BLaER1 treated with 17β-estradiol and CSF1 and Interleukin-3, amounts not matched to agents 10 nM and 100 nM (cell line): ENCODE data around the gene EFCAB14.
A peak's percentile ranks its signal among the peaks of the same experiment; 100 is the strongest.

Experiments
- H3K27ac ChIP-seq, 11 experiments: shearing (Covaris generic); formaldehyde crosslinking; 2 replicates each; pipeline ENCODE4 v1.8.1; 2022
- H3K27me3 ChIP-seq, 11 experiments: shearing (Covaris generic); formaldehyde crosslinking; 2 replicates each; pipeline ENCODE4 v1.8.1; 2022
- H3K36me3 ChIP-seq, 11 experiments: shearing (Covaris generic); formaldehyde crosslinking; 2 replicates each; pipeline ENCODE4 v1.8.1; 2022
- H3K4me1 ChIP-seq, 10 experiments: shearing (Covaris generic); formaldehyde crosslinking; 2 replicates each; pipeline ENCODE4 v1.8.1; 2022
- H3K4me2 ChIP-seq, 11 experiments: shearing (Covaris generic); formaldehyde crosslinking; 2 replicates each; pipeline ENCODE4 v1.8.1; 2022
- H3K4me3 ChIP-seq, 10 experiments: shearing (Covaris generic); formaldehyde crosslinking; 2 replicates each; pipeline ENCODE4 v1.8.1; 2022
- H3K9ac ChIP-seq, 11 experiments: shearing (Covaris generic); formaldehyde crosslinking; 2 replicates each; pipeline ENCODE4 v1.8.1; 2022
- H3K9me3 ChIP-seq, 11 experiments: shearing (Covaris generic); formaldehyde crosslinking; replicated peaks in 1 of 11; 2 replicates each; pipeline ENCODE4 v1.8.1; 2022
- H4K20me1 ChIP-seq, 11 experiments: shearing (Covaris generic); formaldehyde crosslinking; 2 replicates each; pipeline ENCODE4 v1.8.1; 2022
- Cebpa-rat ChIP-seq, 11 experiments: shearing (Covaris generic); IDR thresholded peaks; 2 replicates each; pipeline ENCODE4 v1.8.1; 2022

The EFCAB14 gene, protein sequence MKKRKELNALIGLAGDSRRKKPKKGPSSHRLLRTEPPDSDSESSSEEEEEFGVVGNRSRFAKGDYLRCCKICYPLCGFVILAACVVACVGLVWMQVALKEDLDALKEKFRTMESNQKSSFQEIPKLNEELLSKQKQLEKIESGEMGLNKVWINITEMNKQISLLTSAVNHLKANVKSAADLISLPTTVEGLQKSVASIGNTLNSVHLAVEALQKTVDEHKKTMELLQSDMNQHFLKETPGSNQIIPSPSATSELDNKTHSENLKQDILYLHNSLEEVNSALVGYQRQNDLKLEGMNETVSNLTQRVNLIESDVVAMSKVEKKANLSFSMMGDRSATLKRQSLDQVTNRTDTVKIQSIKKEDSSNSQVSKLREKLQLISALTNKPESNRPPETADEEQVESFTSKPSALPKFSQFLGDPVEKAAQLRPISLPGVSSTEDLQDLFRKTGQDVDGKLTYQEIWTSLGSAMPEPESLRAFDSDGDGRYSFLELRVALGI

DNA sequence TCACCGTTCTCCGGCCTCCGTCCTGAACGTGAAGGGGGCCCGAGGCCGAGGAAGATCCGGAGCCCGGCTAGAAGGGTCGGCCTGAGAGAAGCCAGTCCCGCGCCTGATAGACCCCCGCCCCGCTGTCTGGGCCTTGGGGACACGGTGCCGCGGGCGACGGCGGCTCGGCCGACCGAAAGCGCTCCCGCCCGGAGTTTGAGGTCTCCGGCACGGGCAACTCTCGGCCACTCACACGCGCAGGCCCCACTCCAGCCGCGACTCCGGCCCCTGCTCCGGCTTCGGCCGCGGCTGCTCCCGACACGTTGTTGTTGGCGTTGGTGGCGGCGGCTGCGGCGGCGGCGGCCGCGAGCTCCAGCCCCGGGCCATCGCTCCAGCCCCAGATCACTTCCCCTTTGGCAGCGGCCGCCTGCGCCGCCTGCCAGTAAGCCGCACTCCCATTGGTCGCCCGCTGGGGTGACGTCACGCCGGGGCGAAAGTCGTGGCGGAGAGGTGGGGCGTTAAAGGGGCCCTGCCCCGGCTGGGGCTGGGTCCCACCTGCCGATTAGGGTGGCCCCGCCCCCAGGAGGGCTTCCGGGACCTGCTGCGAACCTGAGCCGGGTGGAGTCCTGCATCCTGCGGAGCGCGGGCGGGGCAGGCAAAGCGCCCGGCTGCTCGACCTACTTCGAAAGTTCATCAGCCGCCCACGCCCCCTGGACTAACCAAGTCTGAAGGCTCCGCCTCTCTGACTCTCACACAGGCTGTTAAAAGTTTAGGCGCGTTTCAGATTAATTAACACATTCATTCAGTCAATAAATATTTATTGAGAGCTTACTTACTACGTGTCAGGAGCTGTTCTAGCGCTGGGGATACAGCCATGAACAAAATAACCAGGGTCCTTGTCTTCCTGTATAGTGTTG is at the start of gene EFCAB14:
Gene EFCAB14 (minus strand): TSS at position 388 of the 896 bp plus-strand sequence. CDS start 1,027 bp downstream, outside the sequence.
- no peaks in the 10 kb centered on the region for H3K27me3 ChIP-seq
- H3K4me1 ChIP-seq, result peaks cover 28 to 44% (median 29%) of the 10 kb centered on the region in 10 experiments
- peak within 1 kb of the TSS; percentile 83 to 97 (median 95) for H3K27ac ChIP-seq
- peaks cover 23 to 34% (median 27%) of the 10 kb centered on the region in 11 experiments for H3K36me3 ChIP-seq
- H3K9me3 ChIP-seq, result no peaks in the 10 kb centered on the region
- TF ChIP-seq Cebpa-rat (IDR thresholded peaks at IDR 0.05), result no peak
- H3K4me2 ChIP-seq, result peak within 1 kb of the TSS; percentile 96 to 100 (median 98)
- H4K20me1 ChIP-seq, result peaks cover 23 to 46% (median 37%) of the 10 kb centered on the region in 11 experiments; a peak in 20 of 22 replicates
- peak within 1 kb of the TSS; percentile 83 to 98 (median 98) for H3K9ac ChIP-seq
- H3K4me3 ChIP-seq, result peak within 1 kb of the TSS; percentile 73 to 99 (median 94)

DNA sequence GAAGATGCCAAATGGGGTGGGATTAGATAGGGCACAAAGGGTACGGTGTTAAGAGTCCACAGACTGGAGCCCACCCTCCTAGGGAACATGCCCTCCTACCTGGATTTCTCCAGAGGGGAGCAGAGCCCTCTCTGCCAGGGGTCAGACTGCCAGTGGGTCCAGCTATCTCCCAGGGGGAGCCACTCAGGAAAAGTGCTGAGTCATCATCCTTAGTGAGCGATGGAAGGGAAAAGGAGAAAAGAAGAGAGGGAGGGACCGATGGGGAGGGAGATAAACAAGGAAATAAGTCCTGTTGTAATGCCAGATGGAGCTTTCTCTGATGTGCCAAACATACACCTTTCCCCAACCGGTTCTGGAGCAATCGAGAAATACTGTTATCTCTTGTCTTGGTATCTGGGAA is 49.5 kb upstream of the EFCAB14 start:
- H3K9me3 ChIP-seq, result peaks cover 42 to 54% (median 50%) of the 10 kb centered on the region in 11 experiments
- H3K9ac ChIP-seq, result no peak overlapping the region
- H4K20me1 ChIP-seq, result no peaks in the 10 kb centered on the region
- H3K4me2 ChIP-seq, result no peak overlapping the region
- peaks cover 0 to 10% (median 0%) of the 10 kb centered on the region in 10 experiments; a peak in 3 of 20 replicates for H3K4me1 ChIP-seq
- no peak overlapping the region for H3K4me3 ChIP-seq
- no peak overlapping the region for H3K27ac ChIP-seq
- no peaks in the 10 kb centered on the region for H3K27me3 ChIP-seq
- no peaks in the 10 kb centered on the region for H3K36me3 ChIP-seq
- TF ChIP-seq Cebpa-rat (IDR thresholded peaks at IDR 0.05), result no peak

DNA sequence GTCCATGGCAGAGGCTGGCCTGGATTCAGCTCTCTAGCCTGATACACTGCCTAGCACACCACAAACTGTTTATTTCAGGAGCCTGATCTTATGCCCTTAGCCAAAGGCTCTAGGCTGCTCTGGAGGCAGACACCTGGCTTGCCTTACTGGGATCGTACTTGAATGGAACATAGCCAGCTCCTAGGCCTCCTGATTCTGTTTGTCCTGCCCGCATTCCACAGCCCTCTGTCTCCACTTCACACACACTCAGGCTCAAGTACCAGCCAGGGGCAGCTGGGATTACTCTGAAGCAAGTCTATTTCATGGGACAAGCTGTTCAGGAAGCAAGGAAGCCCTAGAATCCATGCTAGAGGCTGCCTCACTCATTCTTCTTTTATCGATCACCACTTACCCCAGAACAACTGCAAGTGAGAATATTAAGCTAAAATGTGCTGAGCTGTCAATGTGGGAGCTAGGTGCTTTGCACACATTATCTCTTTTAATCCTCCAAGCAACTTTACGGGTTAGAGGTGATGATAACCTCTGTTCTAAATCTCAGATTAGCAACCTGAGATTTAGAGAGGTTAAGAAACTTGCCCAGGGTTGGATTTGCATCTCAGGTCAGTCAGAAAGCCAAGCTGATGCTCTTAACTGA is 48.9 kb upstream of the EFCAB14 start:
- no peak overlapping the region for H3K4me2 ChIP-seq
- H3K4me3 ChIP-seq, result no peak overlapping the region
- H3K27me3 ChIP-seq, result no peaks in the 10 kb centered on the region
- no peaks in the 10 kb centered on the region for H4K20me1 ChIP-seq
- H3K9me3 ChIP-seq, result peaks cover 37 to 51% (median 45%) of the 10 kb centered on the region in 11 experiments
- no peak overlapping the region for H3K9ac ChIP-seq
- H3K27ac ChIP-seq, result no peak overlapping the region
- H3K36me3 ChIP-seq, result no peaks in the 10 kb centered on the region
- TF ChIP-seq Cebpa-rat (IDR thresholded peaks at IDR 0.05), result no peak
- peaks cover 0 to 8% (median 0%) of the 10 kb centered on the region in 10 experiments; a peak in 3 of 20 replicates for H3K4me1 ChIP-seq

DNA sequence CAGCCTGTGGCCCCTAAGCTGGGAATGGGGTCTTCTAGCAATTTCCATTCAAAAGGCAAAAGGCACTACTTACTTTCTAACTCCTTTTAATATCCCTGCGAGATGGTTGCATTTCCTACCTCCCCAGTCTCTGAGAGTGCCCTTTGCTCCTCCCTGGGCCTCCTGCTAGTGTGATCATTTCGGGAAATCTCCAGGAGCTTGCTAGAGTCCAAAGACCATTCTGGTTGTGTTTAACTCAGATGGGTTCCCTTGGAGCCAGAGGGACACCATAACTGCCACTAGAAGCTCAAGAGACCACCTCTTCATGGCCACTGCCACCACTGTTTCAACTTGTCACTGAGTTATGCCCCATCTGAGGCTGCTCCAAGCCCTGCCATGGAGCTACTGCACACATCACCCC is 45.5 kb upstream of the EFCAB14 start:
- H3K4me3 ChIP-seq, result no peak overlapping the region

DNA sequence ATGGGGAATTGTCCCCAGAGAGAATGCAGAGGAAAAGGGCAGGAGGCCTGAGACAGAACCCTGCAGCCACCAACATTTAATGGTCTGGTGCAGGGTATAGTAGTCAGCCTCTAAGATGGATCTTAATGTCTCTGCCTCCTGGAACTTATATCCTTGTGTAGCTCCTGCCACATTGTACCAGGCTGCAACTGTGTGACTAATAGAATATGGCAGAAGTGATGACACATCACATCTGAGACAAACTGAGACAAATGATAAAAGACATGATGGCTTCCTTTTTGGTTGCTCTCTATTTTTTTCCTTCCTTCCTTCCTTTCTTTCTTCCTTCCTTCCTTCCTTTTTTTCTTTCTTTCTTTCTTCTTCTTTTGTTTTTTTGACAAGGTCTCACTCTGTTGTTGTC is 42.8 kb upstream of the EFCAB14 start:
- TF ChIP-seq Cebpa-rat (IDR thresholded peaks at IDR 0.05), result no peak
- Histone ChIP-seq H3K9ac (no peak overlapping the region), H4K20me1 (no peaks in the 10 kb centered on the region), H3K4me1 (peaks cover 0 to 13% (median 4%) of the 10 kb centered on the region in 10 experiments; a peak in 7 of 20 replicates), H3K4me2 (peak overlapping the region in 7 of 11 experiments; percentile 4 to 35 (median 19); a peak in 7 of 22 replicates), H3K36me3 (no peaks in the 10 kb centered on the region), H3K4me3 (no peak overlapping the region), H3K27me3 (no peaks in the 10 kb centered on the region), H3K9me3 (peaks cover 0 to 12% (median 6%) of the 10 kb centered on the region in 11 experiments; a peak in 8 of 22 replicates), H3K27ac (no peak overlapping the region)

More for the DNA sequence above, 45.5 kb upstream of the EFCAB14 start:
- no peak overlapping the region for H3K9ac ChIP-seq
- H3K4me2 ChIP-seq, result no peak overlapping the region
- H3K27me3 ChIP-seq, result no peaks in the 10 kb centered on the region
- TF ChIP-seq Cebpa-rat (IDR thresholded peaks at IDR 0.05), result no peak
- H3K36me3 ChIP-seq, result no peaks in the 10 kb centered on the region
- H4K20me1 ChIP-seq, result no peaks in the 10 kb centered on the region
- peaks cover 0 to 13% (median 4%) of the 10 kb centered on the region in 10 experiments; a peak in 7 of 20 replicates for H3K4me1 ChIP-seq
- H3K27ac ChIP-seq, result no peak overlapping the region
- H3K9me3 ChIP-seq, result peaks cover 4 to 25% (median 17%) of the 10 kb centered on the region in 11 experiments

DNA sequence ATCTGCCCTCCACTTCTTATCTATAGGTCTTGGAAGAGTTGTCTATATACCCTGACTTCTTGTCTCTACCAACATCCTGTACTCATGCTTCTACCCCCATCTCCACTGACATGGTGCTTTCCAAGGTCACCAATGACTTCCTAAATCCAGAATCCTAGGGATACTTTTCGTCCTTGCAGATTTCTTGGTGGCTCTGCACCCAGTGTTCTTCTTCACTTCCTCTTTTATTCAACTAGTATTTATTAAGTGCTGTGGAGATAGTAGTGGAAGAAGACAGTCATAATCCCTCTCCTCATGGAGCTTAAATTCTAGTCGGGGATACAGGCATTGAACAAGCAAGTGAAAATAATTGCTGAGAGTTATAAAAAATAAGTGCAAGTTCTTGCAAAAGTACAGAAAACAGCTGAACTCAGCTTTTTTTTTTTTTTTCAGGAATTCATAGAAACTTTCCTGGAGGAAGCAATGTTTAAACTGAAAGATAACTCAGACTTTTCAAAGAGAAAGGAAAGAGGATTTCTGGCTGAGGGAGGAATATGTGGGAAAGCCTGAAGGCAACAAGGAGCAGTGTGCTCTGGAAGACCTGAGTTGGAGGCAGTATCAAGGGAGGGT is 41.7 kb upstream of the EFCAB14 start:
- Histone ChIP-seq H3K27me3 (no peaks in the 10 kb centered on the region), H3K4me1 (peaks cover 0 to 13% (median 4%) of the 10 kb centered on the region in 10 experiments; a peak in 7 of 20 replicates), H4K20me1 (no peaks in the 10 kb centered on the region), H3K27ac (no peak overlapping the region), H3K36me3 (no peaks in the 10 kb centered on the region), H3K9me3 (peaks cover 0 to 12% (median 6%) of the 10 kb centered on the region in 11 experiments; a peak in 8 of 22 replicates), H3K4me2 (peak overlapping the region in 1 of 11 experiments; percentile 26; a peak in 2 of 22 replicates), H3K4me3 (no peak overlapping the region), H3K9ac (no peak overlapping the region)
- no peak for TF ChIP-seq Cebpa-rat (IDR thresholded peaks at IDR 0.05)

DNA sequence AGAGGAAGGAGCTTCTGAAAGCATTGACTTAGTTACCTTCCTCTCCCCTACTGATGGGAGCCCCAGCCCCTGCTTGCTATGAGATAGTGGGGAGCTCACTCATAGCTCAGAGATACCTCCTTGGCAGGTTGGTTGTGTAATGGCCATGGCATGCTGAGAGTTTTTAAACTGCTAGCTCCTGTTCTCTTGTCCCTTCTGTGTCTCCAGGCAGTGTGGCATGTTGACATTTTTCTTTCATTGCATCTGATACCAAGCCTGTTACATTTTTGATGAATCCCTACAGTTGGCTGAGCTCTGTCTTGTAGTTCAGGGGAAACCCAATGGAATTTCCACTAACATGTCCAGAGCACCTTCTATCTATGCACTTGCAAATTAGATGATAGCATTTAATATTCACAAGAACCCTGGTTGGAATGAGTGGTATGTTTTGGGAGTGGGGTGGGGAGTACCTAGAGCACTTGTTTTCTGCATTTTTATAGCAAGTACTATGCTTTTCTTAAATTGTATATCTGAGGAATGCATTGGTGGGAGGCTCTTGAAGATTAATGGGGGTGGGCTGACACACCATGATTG is 39.1 kb upstream of the EFCAB14 start:
- no peaks in the 10 kb centered on the region for H4K20me1 ChIP-seq
- no peak overlapping the region for H3K4me2 ChIP-seq
- no peak overlapping the region for H3K27ac ChIP-seq
- H3K4me3 ChIP-seq, result no peak overlapping the region
- H3K27me3 ChIP-seq, result no peaks in the 10 kb centered on the region
- H3K36me3 ChIP-seq, result no peaks in the 10 kb centered on the region
- H3K9ac ChIP-seq, result no peak overlapping the region
- TF ChIP-seq Cebpa-rat (IDR thresholded peaks at IDR 0.05), result no peak
- peaks cover 0 to 11% (median 6%) of the 10 kb centered on the region in 11 experiments; a peak in 8 of 22 replicates for H3K9me3 ChIP-seq
- peaks cover 0 to 13% (median 4%) of the 10 kb centered on the region in 10 experiments; a peak in 7 of 20 replicates for H3K4me1 ChIP-seq
